ENCODE data around the gene MOK. TPM values are rescaled to one million over a fixed set of nuclear protein-coding genes. Genes with fewer than 3 reads are reported as not detected.
A peak's percentile ranks its signal among the peaks of the same experiment; 100 is the strongest.

MOK gene
- total RNA-seq, 1 experiment from 2014 or later, result 2.0 TPM

GRCh38 chr14:102236026-102236425, 68.9 kb downstream of the MOK start:
- H3K4me3 Mint-ChIP-seq, result no peak overlapping the region
- peaks cover 4% of the 10 kb centered on the region; the same call in 1 of the 2 replicates for H3K27me3 Mint-ChIP-seq (ENCODE audit: low read depth)
- TF ChIP-seq NR1H2 (CRISPR knock-in tag; IDR thresholded peaks at IDR 0.05) (no peak), OVOL2 (CRISPR knock-in tag; IDR thresholded peaks at IDR 0.05; ENCODE audit: borderline replicate concordance) (no peak), SMAD4 (CRISPR knock-in tag; IDR thresholded peaks at IDR 0.05) (no peak), AFF4 (CRISPR knock-in tag; IDR thresholded peaks at IDR 0.05; ENCODE audit: borderline replicate concordance) (no peak), MLX (CRISPR knock-in tag; IDR thresholded peaks at IDR 0.05) (no peak), ZNF396 (CRISPR knock-in tag; IDR thresholded peaks at IDR 0.05; ENCODE audit: borderline replicate concordance) (no peak), USF1 (CRISPR knock-in tag; IDR thresholded peaks at IDR 0.05) (no peak), PRRX2 (CRISPR knock-in tag; IDR thresholded peaks at IDR 0.05) (no peak), ZBTB21 (CRISPR knock-in tag; IDR thresholded peaks at IDR 0.05; ENCODE audit: borderline replicate concordance) (no peak), USF2 (CRISPR knock-in tag; IDR thresholded peaks at IDR 0.05) (no peak), ELF4 (CRISPR knock-in tag; IDR thresholded peaks at IDR 0.05; ENCODE audit: low read depth) (no peak), SOX15 (CRISPR knock-in tag; IDR thresholded peaks at IDR 0.05) (no peak), ZNF121 (CRISPR knock-in tag; IDR thresholded peaks at IDR 0.05) (no peak), ZNF281 (CRISPR knock-in tag; IDR thresholded peaks at IDR 0.05) (no peak)
- POLR2A ChIA-PET, result no interaction called here
- no peak overlapping the region for H3K27ac Mint-ChIP-seq
- no peak for DNase-seq (ENCODE audit: low spot score)
- no peak for ATAC-seq
- CTCF ChIA-PET, result interaction anchor here (1.3 to 3.9 kb wide), 2 partner anchors 59 to 79 kb away, joined by 4 to 33 read pairs; no protein-coding TSS in a partner anchor
- H3K9me3 Mint-ChIP-seq, result no peaks in the 10 kb centered on the region
- H3K36me3 Mint-ChIP-seq, result no peaks in the 10 kb centered on the region; the same call in 1 of the 2 replicates
- H3K4me1 Mint-ChIP-seq, result no peaks in the 10 kb centered on the region

- H3K4me3 Mint-ChIP-seq, result no peak overlapping the region
- CTCF ChIA-PET, result interaction anchor here (1.3 to 3.9 kb wide), 2 partner anchors 60 to 80 kb away, joined by 4 to 33 read pairs; no protein-coding TSS in a partner anchor
- H3K27me3 Mint-ChIP-seq (ENCODE audit: low read depth), result peaks cover under 1% of the 10 kb centered on the region; the same call in 1 of the 2 replicates
- H3K27ac Mint-ChIP-seq, result no peak overlapping the region
- POLR2A ChIA-PET, result no interaction called here
- no peaks in the 10 kb centered on the region; the same call in 1 of the 2 replicates for H3K36me3 Mint-ChIP-seq
- ATAC-seq (peak; percentile 96), DNase-seq (ENCODE audit: low spot score) (peak; percentile 88)
- H3K9me3 Mint-ChIP-seq, result no peaks in the 10 kb centered on the region
- H3K4me1 Mint-ChIP-seq, result no peaks in the 10 kb centered on the region
- TF ChIP-seq ZBTB43 (CRISPR knock-in tag; IDR thresholded peaks at IDR 0.05) (no peak), GTF2I (CRISPR knock-in tag; conservative IDR thresholded peaks at IDR 0.05) (no peak), PRRX2 (CRISPR knock-in tag; IDR thresholded peaks at IDR 0.05) (no peak), ZNF138 (CRISPR knock-in tag; conservative IDR thresholded peaks at IDR 0.05) (no peak), ZNF263 (CRISPR knock-in tag; IDR thresholded peaks at IDR 0.05; ENCODE audit: low read depth) (no peak), NR2C2 (CRISPR knock-in tag; IDR thresholded peaks at IDR 0.05) (no peak), IRF1 (CRISPR knock-in tag; IDR thresholded peaks at IDR 0.05) (no peak), ZNF281 (CRISPR knock-in tag; IDR thresholded peaks at IDR 0.05) (no peak), ZNF121 (CRISPR knock-in tag; IDR thresholded peaks at IDR 0.05) (0 out of 2 replicates have a peak, but pooled peaks have one; percentile 30)
Observed at GRCh38 chr14:102235275-102235897, 69.6 kb downstream of the MOK start.

All from WTC11 (cell line).